Measurements from ENCODE around the gene LCP2. TPM values are rescaled to one million over a fixed set of nuclear protein-coding genes. Genes with fewer than 3 reads are reported as not detected.

The LCP2 gene
- polyA plus RNA-seq, 4 donors = 2.9 to 14.1 (median 7.8) TPM

DNA sequence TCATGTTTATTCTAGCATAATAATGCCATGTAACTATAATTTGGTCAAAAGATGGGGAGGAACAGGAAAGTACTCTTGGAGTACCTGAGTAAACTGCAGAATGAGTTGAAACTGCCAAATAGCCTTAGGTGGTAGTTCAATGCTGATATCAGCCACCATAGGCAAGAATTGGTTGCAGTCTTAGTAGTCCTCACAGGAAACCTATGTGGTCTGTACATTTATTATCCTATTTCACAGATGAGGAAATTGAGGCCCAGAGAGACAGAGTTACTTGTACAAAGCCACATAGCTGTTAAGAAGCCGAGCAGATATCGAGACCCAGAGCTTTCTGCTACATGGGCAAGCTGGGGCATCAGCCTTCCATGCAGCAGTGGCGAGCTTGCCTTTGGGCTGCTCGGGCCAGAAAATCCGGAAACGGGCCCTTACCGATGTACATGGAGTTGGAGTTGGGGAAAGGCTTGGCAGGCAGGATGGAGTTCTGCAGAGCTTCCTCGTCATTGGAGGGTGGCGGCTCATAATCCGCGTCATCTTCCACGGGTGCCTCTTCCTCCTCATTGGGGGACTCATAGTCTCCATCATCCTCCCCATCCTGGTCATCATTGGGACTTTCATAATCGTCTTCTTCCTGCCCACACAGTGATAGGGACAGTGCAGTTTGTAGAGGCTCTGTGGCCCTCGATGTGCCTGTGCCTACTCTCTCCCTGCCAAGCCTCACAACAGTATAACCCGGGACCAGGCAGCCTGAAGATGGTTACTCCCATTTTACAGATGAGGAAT is 27.1 kb downstream of the LCP2 start:
- Histone ChIP-seq H3K4me3 (ENCODE audit: low read depth in 1 of 3, low read length in 3 of 3) (no peak overlapping the region), H3K27me3 (ENCODE audit: control insufficient read depth in 3 of 3, insufficient read depth in 3 of 3, low read length in 3 of 3) (peaks cover 0 to 11% (median 0%) of the 10 kb centered on the region in 3 donors), H3K36me3 (ENCODE audit: control insufficient read depth in 3 of 3, insufficient read depth in 2 of 3, low read depth in 1 of 3, low read length in 3 of 3) (peaks cover 0 to 4% (median 0%) of the 10 kb centered on the region in 3 donors), H3K27ac (ENCODE audit: low read depth in 1 of 3, low read length in 2 of 3) (peak overlapping the region in 2 of 3 donors; percentile 32 to 50), H3K9me3 (ENCODE audit: control insufficient read depth in 2 of 2, insufficient read depth in 1 of 2, low read depth in 1 of 2, low read length in 1 of 2) (no peaks in the 10 kb centered on the region), H3K4me1 (ENCODE audit: control insufficient read depth in 3 of 3, insufficient read depth in 2 of 3, low read depth in 1 of 3, low read length in 2 of 3) (peaks cover 0 to 2% (median 0%) of the 10 kb centered on the region in 3 donors)
- no peak for FAIRE-seq
- 68 to 82% (median 80%) methylated on average over 15 of the region's 15 CpGs for whole genome bisulfite sequencing, 3 donors
- no peak for DNase-seq

DNA sequence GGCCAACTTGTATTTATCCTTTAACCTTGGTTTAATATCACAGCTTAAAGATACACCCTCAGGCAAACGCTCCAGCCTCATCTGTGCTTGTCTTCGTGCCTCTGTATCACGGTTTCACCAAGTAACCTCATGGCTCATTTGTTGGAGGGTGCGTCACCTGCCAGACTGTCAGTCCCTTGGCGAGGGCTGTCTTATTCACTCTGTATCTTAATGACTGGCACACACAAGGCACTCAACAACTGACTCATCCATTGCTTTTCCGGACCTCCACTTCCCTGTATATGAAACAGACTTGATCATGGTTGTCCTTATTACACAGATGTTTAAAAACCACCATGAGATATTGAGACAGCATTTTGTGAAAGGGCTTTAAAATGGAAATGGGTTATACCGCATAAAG is 28.0 kb downstream of the LCP2 start:
- Histone ChIP-seq H3K4me3 (ENCODE audit: low read depth in 1 of 3, low read length in 3 of 3) (no peak overlapping the region), H3K27ac (ENCODE audit: low read depth in 1 of 3, low read length in 2 of 3) (peak overlapping the region in 1 of 3 donors; percentile 57), H3K9me3 (ENCODE audit: control insufficient read depth in 2 of 2, insufficient read depth in 1 of 2, low read depth in 1 of 2, low read length in 1 of 2) (no peaks in the 10 kb centered on the region), H3K36me3 (ENCODE audit: control insufficient read depth in 3 of 3, insufficient read depth in 2 of 3, low read depth in 1 of 3, low read length in 3 of 3) (no peaks in the 10 kb centered on the region), H3K4me1 (ENCODE audit: control insufficient read depth in 3 of 3, insufficient read depth in 2 of 3, low read depth in 1 of 3, low read length in 2 of 3) (peaks cover 0 to 2% (median 0%) of the 10 kb centered on the region in 3 donors), H3K27me3 (ENCODE audit: control insufficient read depth in 3 of 3, insufficient read depth in 3 of 3, low read length in 3 of 3) (peaks cover 0 to 11% (median 0%) of the 10 kb centered on the region in 3 donors)
- FAIRE-seq (no peak), DNase-seq (no peak)
- 67 to 84% (median 72%) methylated on average over 7 of the region's 7 CpGs for WGBS, 3 donors

DNA sequence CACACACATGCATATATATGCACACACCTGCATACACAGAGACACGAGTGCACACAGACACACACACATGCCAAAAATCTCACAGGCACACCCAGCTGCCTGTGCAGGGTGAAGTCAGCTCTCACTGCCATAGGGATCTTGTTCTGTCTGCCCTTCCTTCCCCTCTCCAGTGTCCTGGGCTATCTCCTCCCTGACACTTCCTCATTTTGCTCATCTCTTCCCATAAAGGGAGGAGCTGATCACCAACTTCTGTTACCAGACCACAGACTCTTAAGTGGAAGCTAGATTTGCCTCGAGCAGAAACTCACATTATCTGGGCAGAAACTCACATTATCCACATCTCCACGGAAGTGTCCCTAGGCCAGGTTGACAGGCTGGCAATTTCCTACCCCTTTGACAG is 28.7 kb downstream of the LCP2 start:
- no peak for DNase-seq

DNA sequence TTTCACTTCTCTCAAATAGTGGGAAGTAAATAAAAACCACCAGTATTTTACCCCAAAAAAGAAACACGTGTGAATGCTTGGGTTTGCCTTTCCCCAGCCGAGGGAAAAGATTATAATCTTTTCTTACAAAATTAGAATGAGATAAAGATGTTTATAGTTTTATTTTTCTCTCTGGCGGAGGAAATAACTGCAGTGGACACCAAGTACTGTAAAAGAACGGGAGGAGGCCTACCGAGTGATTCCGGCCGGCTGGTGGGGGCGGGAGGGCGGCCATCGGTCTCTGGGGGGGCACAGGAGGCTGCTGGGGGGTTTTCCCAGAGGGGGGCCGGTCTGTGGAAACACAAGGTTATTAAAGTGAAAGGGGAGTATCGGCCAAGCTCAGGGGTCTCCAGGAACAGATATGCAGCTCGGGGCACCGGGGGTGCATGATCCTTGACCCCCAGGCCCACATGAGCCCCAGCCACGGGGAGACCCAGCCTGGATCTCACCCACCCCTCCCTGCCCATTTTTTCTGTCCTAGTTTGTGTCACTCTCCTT is 29.4 kb downstream of the LCP2 start:
- Histone ChIP-seq H3K27me3 (ENCODE audit: control insufficient read depth in 3 of 3, insufficient read depth in 3 of 3, low read length in 3 of 3) (peaks cover 0 to 11% (median 0%) of the 10 kb centered on the region in 3 donors), H3K4me1 (ENCODE audit: control insufficient read depth in 3 of 3, insufficient read depth in 2 of 3, low read depth in 1 of 3, low read length in 2 of 3) (peaks cover 0 to 2% (median 0%) of the 10 kb centered on the region in 3 donors), H3K27ac (ENCODE audit: low read depth in 1 of 3, low read length in 2 of 3) (peak overlapping the region in 1 of 3 donors; percentile 3), H3K4me3 (ENCODE audit: low read depth in 1 of 3, low read length in 3 of 3) (no peak overlapping the region), H3K9me3 (ENCODE audit: control insufficient read depth in 2 of 2, insufficient read depth in 1 of 2, low read depth in 1 of 2, low read length in 1 of 2) (no peaks in the 10 kb centered on the region), H3K36me3 (ENCODE audit: control insufficient read depth in 3 of 3, insufficient read depth in 2 of 3, low read depth in 1 of 3, low read length in 3 of 3) (no peaks in the 10 kb centered on the region)
- DNase-seq (no peak), FAIRE-seq (no peak)
- 29 to 48% (median 42%) methylated on average over 14 to 15 of the region's 15 CpGs for WGBS, 3 donors

More for the DNA sequence above, 28.7 kb downstream of the LCP2 start:
- H3K4me3 ChIP-seq (ENCODE audit: low read depth in 1 of 3, low read length in 3 of 3) = no peak overlapping the region
- H3K27me3 ChIP-seq (ENCODE audit: control insufficient read depth in 3 of 3, insufficient read depth in 3 of 3, low read length in 3 of 3) = peaks cover 0 to 11% (median 0%) of the 10 kb centered on the region in 3 donors
- peaks cover 0 to 2% (median 0%) of the 10 kb centered on the region in 3 donors for H3K4me1 ChIP-seq (ENCODE audit: control insufficient read depth in 3 of 3, insufficient read depth in 2 of 3, low read depth in 1 of 3, low read length in 2 of 3)
- 33 to 50% (median 50%) methylated on average over 3 of the region's 3 CpGs for WGBS, 3 donors
- no peaks in the 10 kb centered on the region for H3K9me3 ChIP-seq (ENCODE audit: control insufficient read depth in 2 of 2, insufficient read depth in 1 of 2, low read depth in 1 of 2, low read length in 1 of 2)
- no peak for FAIRE-seq
- H3K36me3 ChIP-seq (ENCODE audit: control insufficient read depth in 3 of 3, insufficient read depth in 2 of 3, low read depth in 1 of 3, low read length in 3 of 3) = no peaks in the 10 kb centered on the region
- peak overlapping the region in 2 of 3 donors; percentile 22 to 57 for H3K27ac ChIP-seq (ENCODE audit: low read depth in 1 of 3, low read length in 2 of 3)

DNA sequence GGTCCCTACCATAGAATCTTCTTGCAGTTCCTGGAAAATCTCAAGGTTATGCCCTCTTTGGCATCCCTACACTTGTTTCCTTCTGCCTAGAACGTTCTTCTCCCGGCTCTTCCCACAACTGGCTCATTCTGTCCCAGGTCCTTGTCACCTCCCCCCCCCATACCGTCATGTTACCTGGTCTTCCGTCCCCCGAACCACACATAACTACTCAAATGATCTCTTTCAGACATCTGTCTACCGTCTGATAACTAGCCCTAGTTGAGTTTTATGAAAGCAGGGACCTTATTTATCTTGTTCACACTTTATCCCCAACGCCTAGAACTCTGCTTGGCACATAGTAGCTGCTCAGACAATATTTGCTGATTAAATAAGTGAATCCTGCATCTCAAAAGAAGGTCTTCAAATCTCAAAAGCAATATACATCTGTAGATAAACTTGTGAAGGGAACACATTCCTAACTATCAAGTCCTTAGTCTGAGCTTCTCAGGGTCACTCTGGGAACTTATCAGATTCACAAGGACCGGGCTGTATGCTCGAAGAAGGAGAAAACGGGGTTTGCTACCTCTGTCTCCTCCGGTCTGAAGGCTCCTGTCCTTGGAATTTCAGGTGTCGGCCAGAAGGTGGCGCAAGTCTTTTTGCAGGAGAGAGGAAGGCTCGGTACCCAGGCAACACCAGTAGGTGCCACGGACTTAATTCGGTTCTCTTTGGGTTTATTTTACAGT is 30.0 kb downstream of the LCP2 start:
- no peaks in the 10 kb centered on the region for H3K9me3 ChIP-seq (ENCODE audit: control insufficient read depth in 2 of 2, insufficient read depth in 1 of 2, low read depth in 1 of 2, low read length in 1 of 2)
- DNase-seq (peak; percentile 61 to 65), FAIRE-seq (no peak)
- H3K36me3 ChIP-seq (ENCODE audit: control insufficient read depth in 3 of 3, insufficient read depth in 2 of 3, low read depth in 1 of 3, low read length in 3 of 3) = no peaks in the 10 kb centered on the region
- 24 to 32% (median 28%) methylated on average over 16 of the region's 16 CpGs for WGBS, 3 donors
- H3K27ac ChIP-seq (ENCODE audit: low read depth in 1 of 3, low read length in 2 of 3) = peak overlapping the region in 2 of 3 donors; percentile 32 to 37
- H3K4me3 ChIP-seq (ENCODE audit: low read depth in 1 of 3, low read length in 3 of 3) = no peak overlapping the region
- peaks cover 0 to 11% (median 0%) of the 10 kb centered on the region in 3 donors for H3K27me3 ChIP-seq (ENCODE audit: control insufficient read depth in 3 of 3, insufficient read depth in 3 of 3, low read length in 3 of 3)
- peaks cover 0 to 2% (median 0%) of the 10 kb centered on the region in 3 donors for H3K4me1 ChIP-seq (ENCODE audit: control insufficient read depth in 3 of 3, insufficient read depth in 2 of 3, low read depth in 1 of 3, low read length in 2 of 3)

DNA sequence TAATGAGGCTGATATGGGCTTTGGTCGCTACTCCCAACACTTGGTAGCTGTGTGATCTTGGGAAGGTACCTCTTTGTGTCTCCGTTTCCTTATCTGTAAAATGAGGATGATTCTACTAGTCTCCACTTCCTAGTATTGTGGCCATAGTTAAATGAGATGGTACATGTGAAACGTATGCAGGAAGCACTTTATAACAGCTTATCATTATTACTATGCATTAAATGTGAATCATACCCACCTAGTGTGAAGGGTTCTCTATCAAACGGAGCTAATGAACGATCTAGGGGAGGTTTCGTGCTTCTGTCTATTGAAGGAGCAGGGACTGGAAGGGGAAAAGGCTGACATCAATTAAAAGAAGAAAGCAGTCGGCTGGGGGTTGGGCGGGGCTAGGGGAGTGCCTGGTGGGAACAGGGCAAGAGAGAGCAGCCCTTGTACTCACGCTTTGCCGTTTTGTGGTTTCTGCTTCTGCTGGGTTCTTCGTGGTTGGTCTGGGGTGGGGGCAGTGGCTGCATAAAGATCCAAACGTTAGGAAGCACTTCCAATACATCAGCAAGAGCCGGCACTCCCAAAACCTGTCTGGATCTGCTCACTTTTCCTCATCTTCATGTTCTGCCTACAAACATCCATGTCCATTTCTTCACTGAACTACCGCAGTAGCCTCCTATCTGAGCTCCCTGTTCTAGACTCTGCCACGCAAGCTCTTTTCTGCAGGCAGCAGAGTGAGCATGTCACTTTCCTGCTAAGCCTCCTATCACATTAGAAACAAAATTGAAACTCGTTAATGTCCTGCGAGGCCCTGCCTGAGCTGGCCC is 30.8 kb downstream of the LCP2 start:
- H3K9me3 ChIP-seq (ENCODE audit: control insufficient read depth in 2 of 2, insufficient read depth in 1 of 2, low read depth in 1 of 2, low read length in 1 of 2) = no peaks in the 10 kb centered on the region
- FAIRE-seq = no peak
- H3K27ac ChIP-seq (ENCODE audit: low read depth in 1 of 3, low read length in 2 of 3) = peak overlapping the region in 1 of 3 donors; percentile 37
- peaks cover 0 to 2% (median 0%) of the 10 kb centered on the region in 3 donors for H3K4me1 ChIP-seq (ENCODE audit: control insufficient read depth in 3 of 3, insufficient read depth in 2 of 3, low read depth in 1 of 3, low read length in 2 of 3)
- peaks cover 0 to 11% (median 0%) of the 10 kb centered on the region in 3 donors for H3K27me3 ChIP-seq (ENCODE audit: control insufficient read depth in 3 of 3, insufficient read depth in 3 of 3, low read length in 3 of 3)
- no peak overlapping the region for H3K4me3 ChIP-seq (ENCODE audit: low read depth in 1 of 3, low read length in 3 of 3)
- H3K36me3 ChIP-seq (ENCODE audit: control insufficient read depth in 3 of 3, insufficient read depth in 2 of 3, low read depth in 1 of 3, low read length in 3 of 3) = no peaks in the 10 kb centered on the region
- WGBS, 3 donors = 48 to 59% (median 59%) methylated on average over 17 of the region's 17 CpGs
- peak in 1 of 2 donors; percentile 31 for DNase-seq

DNA sequence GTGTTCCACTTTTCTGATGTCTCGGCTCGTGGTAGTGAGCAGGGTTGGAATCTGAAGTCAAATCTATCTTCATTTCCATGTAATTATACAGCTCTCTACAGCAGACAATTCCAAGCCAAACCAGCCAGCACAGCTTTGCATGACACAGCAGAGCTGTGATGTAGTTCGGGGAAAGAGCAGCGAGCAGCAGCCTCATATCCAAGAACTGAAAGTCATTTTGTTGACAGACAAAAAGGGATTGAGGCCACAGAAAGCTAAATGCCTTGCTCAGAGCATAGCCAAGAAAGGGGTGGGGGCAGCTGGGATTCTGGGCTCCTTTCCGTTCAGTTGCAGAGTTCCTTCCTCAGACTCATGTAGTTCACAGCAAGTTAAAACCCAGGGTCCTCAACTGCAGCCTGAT is 32.1 kb downstream of the LCP2 start:
- H3K4me1 ChIP-seq (ENCODE audit: control insufficient read depth in 3 of 3, insufficient read depth in 2 of 3, low read depth in 1 of 3, low read length in 2 of 3) = peaks cover 0 to 2% (median 0%) of the 10 kb centered on the region in 3 donors
- FAIRE-seq = no peak
- no peak overlapping the region for H3K27ac ChIP-seq (ENCODE audit: low read depth in 1 of 3, low read length in 2 of 3)
- no peaks in the 10 kb centered on the region for H3K36me3 ChIP-seq (ENCODE audit: control insufficient read depth in 3 of 3, insufficient read depth in 2 of 3, low read depth in 1 of 3, low read length in 3 of 3)
- H3K9me3 ChIP-seq (ENCODE audit: control insufficient read depth in 2 of 2, insufficient read depth in 1 of 2, low read depth in 1 of 2, low read length in 1 of 2) = no peaks in the 10 kb centered on the region
- H3K4me3 ChIP-seq (ENCODE audit: low read depth in 1 of 3, low read length in 3 of 3) = no peak overlapping the region
- H3K27me3 ChIP-seq (ENCODE audit: control insufficient read depth in 3 of 3, insufficient read depth in 3 of 3, low read length in 3 of 3) = peaks cover 0 to 11% (median 0%) of the 10 kb centered on the region in 3 donors
- peak in 1 of 2 donors; percentile 39 for DNase-seq
- WGBS, 3 donors = 46 to 48% (median 48%) methylated on average over 5 of the region's 5 CpGs
